Hepatocyte (in vitro differentiated cells): Measurements from ENCODE around the gene ZFHX3.

Experiments
- EZH2 ChIP-seq: fragments of 200-600 bp; sonication (generic); IDR thresholded peaks from 2 replicates; pipeline ENCODE4 v1.6.1; 2016; ENCODE audit warnings: antibody characterized with exemption, mild to moderate bottlenecking, borderline replicate concordance
- EZH2phosphoT487 ChIP-seq: fragments of 200-600 bp; sonication (generic); IDR thresholded peaks from one replicate; pipeline ENCODE4 v1.6.1; 2018; ENCODE audit warnings: antibody characterized with exemption, mild to moderate bottlenecking, low read depth, moderate library complexity; ENCODE audit not compliant: unreplicated experiment, severe bottlenecking
- TF ChIP-seq, protein P1 (sequence below): fragments of 200-600 bp; sonication (generic); IDR thresholded peaks from 2 replicates; pipeline ENCODE4 v1.5.1; 2016; ENCODE audit warnings: antibody characterized with exemption, mild to moderate bottlenecking; ENCODE audit not compliant: poor library complexity

DNA sequence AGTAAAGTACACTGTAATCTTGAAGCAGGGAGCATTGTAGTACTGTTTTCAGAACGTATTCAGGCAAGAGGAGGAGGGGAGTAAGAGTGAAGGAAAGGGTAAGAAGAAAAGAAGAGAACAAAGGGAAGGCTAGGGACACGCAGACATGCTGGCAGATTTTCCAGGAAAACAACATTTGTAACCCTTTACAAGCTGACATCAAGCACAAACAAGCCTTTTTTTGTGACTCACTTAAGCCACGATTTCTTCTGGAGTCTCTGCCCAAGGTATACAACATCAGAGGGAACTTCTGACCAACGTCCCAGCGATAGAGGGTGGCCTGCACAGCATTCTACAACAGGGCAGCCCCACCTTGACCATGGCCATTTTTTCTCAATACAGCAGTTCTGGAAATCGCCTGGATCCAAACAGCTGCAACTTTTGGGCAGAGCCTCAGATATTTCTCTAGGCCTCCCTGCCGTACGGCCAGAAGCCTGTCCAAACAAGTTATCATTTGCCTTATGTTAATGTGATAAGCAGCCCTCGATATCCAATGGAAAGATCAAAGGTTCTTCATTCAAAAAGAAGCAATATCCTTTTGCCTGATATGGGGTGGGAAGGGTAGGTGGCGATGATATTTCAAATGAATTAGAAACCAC is 247.3 kb downstream of the ZFHX3 start:
- TF ChIP-seq, protein P1, sequence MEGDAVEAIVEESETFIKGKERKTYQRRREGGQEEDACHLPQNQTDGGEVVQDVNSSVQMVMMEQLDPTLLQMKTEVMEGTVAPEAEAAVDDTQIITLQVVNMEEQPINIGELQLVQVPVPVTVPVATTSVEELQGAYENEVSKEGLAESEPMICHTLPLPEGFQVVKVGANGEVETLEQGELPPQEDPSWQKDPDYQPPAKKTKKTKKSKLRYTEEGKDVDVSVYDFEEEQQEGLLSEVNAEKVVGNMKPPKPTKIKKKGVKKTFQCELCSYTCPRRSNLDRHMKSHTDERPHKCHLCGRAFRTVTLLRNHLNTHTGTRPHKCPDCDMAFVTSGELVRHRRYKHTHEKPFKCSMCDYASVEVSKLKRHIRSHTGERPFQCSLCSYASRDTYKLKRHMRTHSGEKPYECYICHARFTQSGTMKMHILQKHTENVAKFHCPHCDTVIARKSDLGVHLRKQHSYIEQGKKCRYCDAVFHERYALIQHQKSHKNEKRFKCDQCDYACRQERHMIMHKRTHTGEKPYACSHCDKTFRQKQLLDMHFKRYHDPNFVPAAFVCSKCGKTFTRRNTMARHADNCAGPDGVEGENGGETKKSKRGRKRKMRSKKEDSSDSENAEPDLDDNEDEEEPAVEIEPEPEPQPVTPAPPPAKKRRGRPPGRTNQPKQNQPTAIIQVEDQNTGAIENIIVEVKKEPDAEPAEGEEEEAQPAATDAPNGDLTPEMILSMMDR, result no peak
- no peak for TF ChIP-seq EZH2phosphoT487
- TF ChIP-seq EZH2, result no peak
